ENCODE data around the gene ZBTB38. TPM values are rescaled to one million over a fixed set of nuclear protein-coding genes. Genes with fewer than 3 reads are reported as not detected.

ZBTB38 gene
- total RNA-seq, 2 experiments from 2014 or later: 21.3 to 22.0 TPM

GRCh38 chr3:141330718-141331376, 37.5 kb upstream of the ZBTB38 start:
- Mint-ChIP-seq H3K27ac (no peak overlapping the region), H3K36me3 (ENCODE audit: low read depth) (no peaks in the 10 kb centered on the region), H3K27me3 (peaks cover 4% of the 10 kb centered on the region), H3K4me1 (peaks cover 17% of the 10 kb centered on the region), H3K9me3 (ENCODE audit: low read depth) (no peaks in the 10 kb centered on the region), H3K4me3 (no peak overlapping the region)
- DNase-seq (no peak), ATAC-seq (no peak)
- CTCF ChIA-PET: interaction anchor here (0.9 to 1.4 kb wide), 4 partner anchors 99 to 124 kb away, joined by 3 to 4 read pairs (median 4); partner anchors contain the start of gene PXYLP1
- intact Hi-C loops (cut with DNase I, micrococcal nuclease): no loop called here
- POLR2A ChIA-PET: no interaction called here

- no peaks in the 10 kb centered on the region for H3K36me3 Mint-ChIP-seq (ENCODE audit: low read depth)
- ChIA-PET POLR2A (no interaction called here), CTCF (interaction anchor here (0.7 to 1.4 kb wide), 6 partner anchors 100 to 209 kb away, joined by 3 to 4 read pairs (median 3); partner anchors contain the start of gene PXYLP1)
- H3K27ac Mint-ChIP-seq: no peak overlapping the region
- H3K27me3 Mint-ChIP-seq: peaks cover 4% of the 10 kb centered on the region
- intact Hi-C loops (cut with DNase I, micrococcal nuclease): no loop called here
- no peaks in the 10 kb centered on the region for H3K9me3 Mint-ChIP-seq (ENCODE audit: low read depth)
- peak; percentile 18 for DNase-seq
- H3K4me3 Mint-ChIP-seq: no peak overlapping the region
- peaks cover 17% of the 10 kb centered on the region for H3K4me1 Mint-ChIP-seq
- no peak for ATAC-seq
Observed at GRCh38 chr3:141331377-141332318, 36.7 kb upstream of the ZBTB38 start.

GRCh38 chr3:141332416-141332815, 35.9 kb upstream of the ZBTB38 start:
- Mint-ChIP-seq H3K4me3 (no peak overlapping the region), H3K27me3 (peaks cover 4% of the 10 kb centered on the region), H3K27ac (no peak overlapping the region), H3K9me3 (ENCODE audit: low read depth) (no peaks in the 10 kb centered on the region), H3K4me1 (peaks cover 17% of the 10 kb centered on the region), H3K36me3 (ENCODE audit: low read depth) (no peaks in the 10 kb centered on the region)
- ChIA-PET POLR2A (no interaction called here), CTCF (interaction anchor here (0.7 to 1.4 kb wide), 3 partner anchors 122 to 209 kb away, joined by 3 read pairs; no protein-coding TSS in a partner anchor)
- ATAC-seq: no peak
- no peak for DNase-seq
- intact Hi-C loops (cut with DNase I, micrococcal nuclease): no loop called here

- Mint-ChIP-seq H3K27me3 (peaks cover 5% of the 10 kb centered on the region), H3K4me1 (peaks cover 6% of the 10 kb centered on the region), H3K4me3 (no peak overlapping the region), H3K36me3 (ENCODE audit: low read depth) (no peaks in the 10 kb centered on the region), H3K27ac (no peak overlapping the region), H3K9me3 (ENCODE audit: low read depth) (no peaks in the 10 kb centered on the region)
- ChIA-PET CTCF (interaction anchor here (0.7 to 1.2 kb wide), 3 partner anchors 14 to 122 kb away, joined by 3 to 4 read pairs (median 3); no protein-coding TSS in a partner anchor), POLR2A (no interaction called here)
- DNase-seq: no peak
- intact Hi-C loops (cut with DNase I, micrococcal nuclease): no loop called here
- ATAC-seq: no peak
Observed at GRCh38 chr3:141333836-141334626, 34.3 kb upstream of the ZBTB38 start.

- no peak for ATAC-seq
- H3K36me3 Mint-ChIP-seq (ENCODE audit: low read depth): no peaks in the 10 kb centered on the region
- peaks cover 6% of the 10 kb centered on the region for H3K4me1 Mint-ChIP-seq
- peaks cover 5% of the 10 kb centered on the region for H3K27me3 Mint-ChIP-seq
- no peak overlapping the region for H3K27ac Mint-ChIP-seq
- DNase-seq: no peak
- intact Hi-C loops (cut with DNase I, micrococcal nuclease): no loop called here
- H3K9me3 Mint-ChIP-seq (ENCODE audit: low read depth): no peaks in the 10 kb centered on the region
- ChIA-PET CTCF (interaction anchor here (0.7 to 1.5 kb wide), 4 partner anchors 13 to 139 kb away, joined by 3 to 4 read pairs (median 3); no protein-coding TSS in a partner anchor), POLR2A (no interaction called here)
- no peak overlapping the region for H3K4me3 Mint-ChIP-seq
Observed at GRCh38 chr3:141334627-141335250, 33.6 kb upstream of the ZBTB38 start.

- H3K27ac Mint-ChIP-seq: no peak overlapping the region
- peaks cover 6% of the 10 kb centered on the region for H3K4me1 Mint-ChIP-seq
- H3K4me3 Mint-ChIP-seq: no peak overlapping the region
- peaks cover 5% of the 10 kb centered on the region for H3K27me3 Mint-ChIP-seq
- ChIA-PET CTCF (interaction anchor here (0.6 to 1.5 kb wide), 4 partner anchors 12 to 508 kb away, joined by 3 to 4 read pairs (median 3); no protein-coding TSS in a partner anchor), POLR2A (no interaction called here)
- no peaks in the 10 kb centered on the region for H3K36me3 Mint-ChIP-seq (ENCODE audit: low read depth)
- DNase-seq: no peak
- ATAC-seq: no peak
- intact Hi-C loops (cut with DNase I, micrococcal nuclease): no loop called here
- H3K9me3 Mint-ChIP-seq (ENCODE audit: low read depth): no peaks in the 10 kb centered on the region
Observed at GRCh38 chr3:141335531-141336061, 32.7 kb upstream of the ZBTB38 start.

- no peak overlapping the region for H3K4me3 Mint-ChIP-seq
- DNase-seq (no peak), ATAC-seq (no peak)
- H3K9me3 Mint-ChIP-seq (ENCODE audit: low read depth): no peaks in the 10 kb centered on the region
- H3K36me3 Mint-ChIP-seq (ENCODE audit: low read depth): no peaks in the 10 kb centered on the region
- H3K27me3 Mint-ChIP-seq: peaks cover 5% of the 10 kb centered on the region
- H3K4me1 Mint-ChIP-seq: peaks cover 3% of the 10 kb centered on the region
- CTCF ChIA-PET: interaction anchor here (0.6 to 1.6 kb wide), 5 partner anchors 12 to 105 kb away, joined by 3 to 4 read pairs (median 3); no protein-coding TSS in a partner anchor
- POLR2A ChIA-PET: no interaction called here
- H3K27ac Mint-ChIP-seq: no peak overlapping the region
- intact Hi-C loops (cut with DNase I, micrococcal nuclease): no loop called here
Observed at GRCh38 chr3:141336672-141337522, 31.4 kb upstream of the ZBTB38 start.

- Mint-ChIP-seq H3K9me3 (ENCODE audit: low read depth) (no peaks in the 10 kb centered on the region), H3K36me3 (ENCODE audit: low read depth) (no peaks in the 10 kb centered on the region), H3K27me3 (peaks cover 5% of the 10 kb centered on the region), H3K27ac (no peak overlapping the region), H3K4me1 (no peaks in the 10 kb centered on the region), H3K4me3 (no peak overlapping the region)
- ChIA-PET POLR2A (no interaction called here), CTCF (interaction anchor here (0.6 to 1.6 kb wide), 5 partner anchors 11 to 104 kb away, joined by 3 to 4 read pairs (median 3); no protein-coding TSS in a partner anchor)
- ATAC-seq (no peak), DNase-seq (no peak)
- intact Hi-C loops (cut with DNase I, micrococcal nuclease): no loop called here
Observed at GRCh38 chr3:141337523-141337854, 30.8 kb upstream of the ZBTB38 start.

GRCh38 chr3:141337991-141338390, 30.3 kb upstream of the ZBTB38 start:
- CTCF ChIA-PET: interaction anchor here (0.7 to 1.6 kb wide), 3 partner anchors 11 to 104 kb away, joined by 3 to 4 read pairs (median 3); no protein-coding TSS in a partner anchor
- Mint-ChIP-seq H3K4me1 (no peaks in the 10 kb centered on the region), H3K9me3 (ENCODE audit: low read depth) (no peaks in the 10 kb centered on the region), H3K4me3 (no peak overlapping the region), H3K36me3 (ENCODE audit: low read depth) (no peaks in the 10 kb centered on the region), H3K27me3 (peaks cover 5% of the 10 kb centered on the region), H3K27ac (no peak overlapping the region)
- no peak for ATAC-seq
- POLR2A ChIA-PET: no interaction called here
- intact Hi-C loops (cut with DNase I, micrococcal nuclease): no loop called here
- no peak for DNase-seq

- H3K9me3 Mint-ChIP-seq (ENCODE audit: low read depth): no peaks in the 10 kb centered on the region
Observed at GRCh38 chr3:141338881-141339280, 29.4 kb upstream of the ZBTB38 start.

More at GRCh38 chr3:141338881-141339280, 29.4 kb upstream of the ZBTB38 start:
- no peaks in the 10 kb centered on the region for H3K4me1 Mint-ChIP-seq
- intact Hi-C loops (cut with DNase I, micrococcal nuclease): no loop called here
- peaks cover 5% of the 10 kb centered on the region for H3K27me3 Mint-ChIP-seq
- DNase-seq (no peak), ATAC-seq (no peak)
- ChIA-PET POLR2A (no interaction called here), CTCF (no interaction called here)
- no peaks in the 10 kb centered on the region for H3K36me3 Mint-ChIP-seq (ENCODE audit: low read depth)
- no peak overlapping the region for H3K27ac Mint-ChIP-seq
- no peak overlapping the region for H3K4me3 Mint-ChIP-seq

All from activated CD4-positive, alpha-beta T cell treated with anti-CD3 and anti-CD28 coated beads for 36 hours (primary cell).